GM12873 (cell line): ENCODE results near the gene NOD2.
A peak's percentile ranks its signal among the peaks of the same experiment; 100 is the strongest.

Experiments
- TF ChIP-seq, protein P1 (sequence below): IDR thresholded peaks from 2 replicates; pipeline ENCODE4 v1.5.1; 2012; ENCODE audit warnings: low read depth, mild to moderate bottlenecking, moderate library complexity, low read length, control low read depth; ENCODE audit not compliant: insufficient read depth; ENCODE audit errors: missing control alignments

NOD2 gene

DNA sequence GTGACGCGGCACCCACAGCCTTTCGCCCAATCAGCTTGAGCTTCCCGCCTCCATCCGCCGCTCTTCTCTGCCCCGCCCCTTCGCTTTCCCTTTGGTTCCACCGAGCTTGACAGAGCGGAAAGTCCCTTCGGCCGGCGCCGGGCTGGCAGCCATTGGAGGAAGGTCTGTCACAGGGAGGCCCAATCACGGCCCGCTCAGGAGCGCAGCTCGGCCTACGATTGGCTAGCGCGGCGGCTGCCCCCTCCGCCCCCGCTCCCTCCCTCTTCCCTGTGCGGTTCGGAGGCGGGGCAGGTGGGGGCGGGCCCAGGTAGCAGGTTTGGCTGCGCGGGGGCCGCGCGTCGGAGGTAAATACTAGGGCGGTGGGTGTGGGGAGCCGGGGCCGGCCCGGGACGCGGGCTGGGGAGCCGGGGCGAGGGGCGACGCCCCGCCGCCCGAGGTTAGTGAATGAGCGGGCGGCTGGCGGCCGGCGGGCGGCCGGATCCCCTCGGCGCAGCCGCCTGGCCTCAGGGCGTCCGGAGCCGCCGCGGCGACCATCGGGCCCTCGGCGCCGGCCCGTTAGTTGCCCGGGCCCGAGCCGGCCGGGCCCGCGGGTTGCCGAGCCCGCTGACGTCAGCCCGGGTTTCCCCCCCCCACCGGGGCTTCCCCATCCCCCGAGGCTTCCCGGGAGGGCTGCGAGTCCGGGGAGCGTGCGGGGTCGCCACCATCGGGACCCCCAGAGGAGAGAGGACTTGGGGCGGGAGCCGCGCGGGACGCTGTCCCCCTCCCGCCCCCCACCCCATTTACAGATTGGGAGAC is 48.6 kb downstream of the NOD2 start, which contains the start of gene CYLD:
TSS of gene CYLD (plus strand) at position 306 of the 795 bp plus-strand sequence. CDS start 7,613 bp downstream, outside the sequence.
- TF ChIP-seq, protein P1, sequence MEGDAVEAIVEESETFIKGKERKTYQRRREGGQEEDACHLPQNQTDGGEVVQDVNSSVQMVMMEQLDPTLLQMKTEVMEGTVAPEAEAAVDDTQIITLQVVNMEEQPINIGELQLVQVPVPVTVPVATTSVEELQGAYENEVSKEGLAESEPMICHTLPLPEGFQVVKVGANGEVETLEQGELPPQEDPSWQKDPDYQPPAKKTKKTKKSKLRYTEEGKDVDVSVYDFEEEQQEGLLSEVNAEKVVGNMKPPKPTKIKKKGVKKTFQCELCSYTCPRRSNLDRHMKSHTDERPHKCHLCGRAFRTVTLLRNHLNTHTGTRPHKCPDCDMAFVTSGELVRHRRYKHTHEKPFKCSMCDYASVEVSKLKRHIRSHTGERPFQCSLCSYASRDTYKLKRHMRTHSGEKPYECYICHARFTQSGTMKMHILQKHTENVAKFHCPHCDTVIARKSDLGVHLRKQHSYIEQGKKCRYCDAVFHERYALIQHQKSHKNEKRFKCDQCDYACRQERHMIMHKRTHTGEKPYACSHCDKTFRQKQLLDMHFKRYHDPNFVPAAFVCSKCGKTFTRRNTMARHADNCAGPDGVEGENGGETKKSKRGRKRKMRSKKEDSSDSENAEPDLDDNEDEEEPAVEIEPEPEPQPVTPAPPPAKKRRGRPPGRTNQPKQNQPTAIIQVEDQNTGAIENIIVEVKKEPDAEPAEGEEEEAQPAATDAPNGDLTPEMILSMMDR, result no peak

DNA sequence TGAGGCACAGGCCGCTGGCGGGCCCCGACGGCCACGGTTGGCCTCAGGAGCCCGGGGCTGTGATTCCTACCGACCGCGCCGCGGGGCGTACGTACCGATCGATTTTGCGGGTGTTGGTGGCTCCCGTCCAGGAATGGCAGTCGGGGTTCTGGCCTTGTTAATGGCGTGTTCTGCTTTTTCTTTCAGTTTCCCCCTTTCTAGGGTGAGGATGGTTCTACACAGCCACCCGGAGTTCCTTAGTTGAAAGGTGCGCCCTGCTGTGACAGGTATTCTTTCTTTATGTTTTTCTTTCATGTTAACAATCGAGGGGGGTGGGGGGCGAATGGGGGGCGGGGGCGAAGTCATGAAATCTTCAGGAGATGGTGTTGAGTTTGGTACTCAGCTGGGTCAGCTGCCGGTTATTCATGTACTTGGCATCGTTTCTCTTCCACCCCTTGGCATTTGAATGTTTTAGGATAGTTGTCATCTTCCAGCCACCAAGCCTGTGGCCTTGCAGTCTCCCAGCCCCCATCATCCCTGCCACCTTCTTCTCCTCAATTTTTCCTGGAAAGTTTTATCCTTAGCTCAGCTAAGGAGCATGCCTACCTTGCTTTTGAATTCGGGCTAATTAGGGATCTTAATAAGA is 49.3 kb downstream of the NOD2 start:
- TF ChIP-seq, protein P1, result no peak

DNA sequence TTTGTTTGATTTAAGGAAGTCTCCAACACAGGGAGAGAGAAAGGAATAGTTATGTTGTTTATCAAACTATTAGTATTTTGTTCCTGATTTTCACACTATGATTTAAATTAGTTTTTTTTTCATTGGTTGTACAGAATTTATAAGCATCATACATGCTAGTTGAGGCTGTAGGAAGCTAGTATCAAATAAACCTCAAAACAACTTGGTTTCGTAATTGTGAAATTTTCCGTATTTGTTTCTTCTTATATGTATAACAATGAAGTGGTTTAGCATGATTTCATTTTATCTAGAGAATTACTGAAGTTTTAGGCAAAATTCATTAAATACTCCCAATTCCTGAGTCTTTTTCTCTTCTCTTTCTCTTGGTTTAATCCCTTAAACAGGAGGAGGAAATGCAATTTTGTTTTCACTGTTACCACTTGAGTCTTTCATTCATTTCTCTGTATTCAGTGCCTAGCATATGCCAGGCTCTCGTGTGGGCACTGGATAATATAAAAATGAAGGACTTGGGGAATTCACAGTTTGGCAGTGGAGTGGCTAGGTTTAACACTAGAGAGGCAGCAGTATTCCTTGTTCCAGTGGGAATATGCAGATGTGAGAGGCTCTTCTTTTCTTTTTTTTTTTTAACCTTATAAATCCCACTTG is 50.3 kb downstream of the NOD2 start:
- TF ChIP-seq, protein P1, result no peak

DNA sequence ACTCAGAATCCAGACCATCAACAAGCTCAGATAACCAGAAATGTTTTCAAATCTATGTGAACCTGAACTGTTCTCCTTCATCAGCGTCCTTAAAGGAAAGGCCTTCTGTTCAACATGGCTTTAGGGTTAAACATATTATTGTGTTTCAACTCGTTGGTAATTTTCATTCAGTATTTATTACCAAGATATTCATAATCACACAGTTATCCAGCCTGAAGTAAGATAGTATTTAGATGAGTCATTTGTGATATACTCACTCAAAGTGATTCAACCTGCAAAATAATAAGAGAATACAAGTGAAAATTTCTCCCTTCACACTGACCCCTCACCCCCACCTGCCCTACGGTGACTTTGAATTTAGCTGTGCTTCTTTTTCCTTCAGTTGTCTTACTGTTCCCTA is 51.5 kb downstream of the NOD2 start:
- TF ChIP-seq, protein P1, result no peak

DNA sequence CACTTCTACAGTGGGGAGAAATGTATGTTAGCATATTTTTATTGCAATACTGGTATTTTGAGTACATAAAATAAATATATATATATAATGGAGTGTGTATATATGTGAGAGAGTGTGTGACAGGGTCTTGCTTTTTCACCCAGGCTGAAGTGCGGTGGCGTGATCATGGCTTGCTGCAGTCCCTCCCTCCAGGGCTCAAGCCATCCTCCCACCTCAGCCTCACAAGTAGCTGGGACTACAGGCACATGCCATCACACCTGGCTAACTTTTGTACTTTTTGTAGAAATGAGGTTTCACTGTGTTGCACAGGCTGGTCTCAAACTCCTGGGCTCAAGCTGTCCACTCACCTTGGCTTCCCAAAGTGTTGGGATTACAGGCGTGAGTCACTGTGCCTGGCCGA is 52.5 kb downstream of the NOD2 start:
- TF ChIP-seq, protein P1, result no peak

DNA sequence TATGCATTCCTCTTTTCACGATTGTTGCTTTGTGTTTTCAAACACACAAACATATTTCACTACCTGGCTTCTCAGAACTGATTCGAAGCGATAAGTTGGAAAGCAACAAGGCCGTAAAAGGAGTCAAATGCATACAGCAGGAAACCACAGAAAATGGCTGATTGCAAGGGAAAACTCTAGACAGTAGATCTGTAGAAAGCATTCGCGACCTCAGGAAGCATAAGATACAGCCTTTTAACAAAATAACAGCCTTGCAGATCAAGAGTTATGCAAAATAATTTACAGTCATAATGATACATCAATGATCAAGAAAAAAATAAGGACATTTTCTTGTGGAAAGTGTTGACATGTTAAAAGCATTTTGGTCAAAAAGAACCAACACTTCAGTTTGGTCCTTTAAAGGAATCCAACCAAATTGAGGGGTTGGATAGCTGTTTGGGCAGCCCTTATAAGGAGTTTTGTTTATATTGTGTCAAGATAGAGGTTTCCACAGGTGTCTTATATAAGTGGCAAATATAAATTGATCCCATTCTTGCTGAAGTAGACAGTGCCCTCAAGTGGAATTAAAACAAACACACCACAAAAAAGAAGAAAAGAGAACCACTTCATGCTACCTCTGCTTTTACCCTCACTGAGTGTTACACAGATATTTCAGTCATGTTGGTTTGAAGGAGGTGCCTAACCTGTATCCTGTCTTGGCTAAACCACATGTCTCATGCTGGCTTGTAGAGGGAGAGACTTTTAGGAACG is 54.0 kb downstream of the NOD2 start:
- TF ChIP-seq, protein P1, result peak; percentile 60
